ENCODE data around the gene BAAT. TPM values are rescaled to one million over a fixed set of nuclear protein-coding genes. Genes with fewer than 3 reads are reported as not detected.

BAAT gene
- total RNA-seq, 1 experiment from 2014 or later: 0.28 TPM

DNA sequence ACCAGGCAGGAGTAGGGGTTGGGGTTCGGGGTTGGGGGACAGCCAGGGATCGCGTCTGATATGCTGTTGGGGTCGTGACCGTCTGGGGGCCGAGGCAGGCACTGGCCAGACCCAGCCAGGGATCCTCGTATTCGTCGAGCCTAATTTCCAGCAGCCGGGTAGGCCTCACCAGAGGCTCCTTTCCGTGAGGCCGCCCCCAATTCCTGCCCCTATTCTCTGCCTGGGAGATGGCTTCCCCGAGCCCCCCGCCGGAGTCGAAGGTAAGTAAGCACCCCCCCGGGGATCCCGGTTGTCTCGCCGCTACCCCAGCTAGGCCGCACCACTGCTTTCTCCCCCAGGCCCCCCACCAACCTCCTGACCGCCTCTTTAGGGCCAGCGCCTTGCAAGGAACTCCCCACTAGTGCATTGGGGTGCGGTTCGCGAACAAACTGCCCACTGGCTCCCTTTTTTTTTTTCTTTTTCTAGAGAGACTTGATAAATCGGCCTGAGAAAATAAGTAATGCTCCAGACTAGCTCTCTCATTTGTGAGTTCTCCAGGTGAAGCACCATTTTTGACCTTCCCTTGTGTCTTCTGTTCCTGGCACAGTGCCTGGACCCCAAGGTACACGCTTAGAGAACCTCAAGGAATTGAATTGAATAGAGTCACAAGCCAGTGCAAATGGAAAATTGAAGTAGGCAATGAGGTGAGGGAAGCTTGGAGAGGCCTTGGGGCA is 14.3 kb upstream of the BAAT start:
- peak; percentile 20 for DNase-seq (ENCODE audit: low spot score)

DNA sequence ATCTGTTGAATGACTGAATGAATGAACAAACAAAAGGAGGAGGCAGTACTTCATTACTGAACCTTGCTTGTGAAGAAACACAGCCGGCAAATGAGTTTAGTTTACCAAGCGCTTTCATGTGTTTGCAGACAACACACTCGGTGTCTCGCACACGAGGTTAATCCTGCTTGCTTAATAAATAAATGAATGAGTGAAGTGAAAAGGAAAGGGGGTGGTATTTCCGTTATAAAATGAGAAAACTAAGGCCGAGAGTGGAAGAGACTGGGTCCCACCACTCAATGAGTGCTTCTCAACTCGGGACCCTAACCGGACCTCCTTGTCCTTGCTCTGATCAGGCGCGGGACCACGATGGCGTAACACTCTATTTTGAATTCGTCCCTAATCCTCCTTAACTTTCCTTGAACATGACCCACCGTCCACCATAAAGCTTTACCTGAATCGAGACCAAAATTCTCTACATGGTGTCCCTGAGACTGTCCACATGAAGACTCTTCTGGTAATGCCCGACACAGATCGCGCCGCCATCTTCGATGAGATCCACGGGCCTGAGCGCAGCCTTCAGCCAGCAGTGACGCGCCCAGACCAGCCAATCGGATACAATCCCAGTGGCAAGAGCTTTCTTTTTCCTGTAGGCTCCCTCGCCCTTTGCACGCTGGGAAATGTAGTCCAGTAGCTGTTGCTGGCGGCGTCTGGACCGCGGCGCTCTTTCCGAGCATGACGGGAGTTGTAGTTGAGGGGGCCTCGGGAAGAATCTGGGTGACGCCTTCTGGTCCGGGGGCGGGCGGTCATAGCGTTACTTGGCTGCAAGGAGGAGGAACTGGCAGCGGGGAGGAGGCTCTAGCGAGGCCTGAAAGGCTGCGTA is 13.5 kb upstream of the BAAT start, which contains the start of the genes MRPL50 and ZNF189:
TSS of gene MRPL50 (minus strand) at position 551 of the 862 bp plus-strand sequence. CDS start at position 525, 26 bp downstream.
TSS of gene ZNF189 (plus strand) at position 784 of the 862 bp plus-strand sequence. CDS start 306 bp downstream, outside the sequence.
- DNase-seq (ENCODE audit: low spot score): peak; percentile 98

DNA sequence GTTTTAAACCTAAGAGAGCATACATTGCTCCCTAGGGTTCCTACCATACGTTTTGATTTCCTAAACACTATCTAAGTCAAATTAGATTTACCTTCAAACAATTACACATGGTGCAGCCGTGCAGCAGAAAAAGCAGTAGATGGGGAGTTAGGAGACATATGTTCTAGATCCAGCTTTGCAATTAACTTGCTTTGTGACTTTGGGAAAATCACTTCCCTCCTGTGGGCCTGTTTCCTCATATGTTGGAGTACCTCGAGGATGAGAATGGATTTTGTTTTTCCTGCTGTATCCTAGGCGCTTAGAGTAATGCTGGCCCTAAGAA is 12.9 kb upstream of the BAAT start:
- DNase-seq (ENCODE audit: low spot score): no peak

DNA sequence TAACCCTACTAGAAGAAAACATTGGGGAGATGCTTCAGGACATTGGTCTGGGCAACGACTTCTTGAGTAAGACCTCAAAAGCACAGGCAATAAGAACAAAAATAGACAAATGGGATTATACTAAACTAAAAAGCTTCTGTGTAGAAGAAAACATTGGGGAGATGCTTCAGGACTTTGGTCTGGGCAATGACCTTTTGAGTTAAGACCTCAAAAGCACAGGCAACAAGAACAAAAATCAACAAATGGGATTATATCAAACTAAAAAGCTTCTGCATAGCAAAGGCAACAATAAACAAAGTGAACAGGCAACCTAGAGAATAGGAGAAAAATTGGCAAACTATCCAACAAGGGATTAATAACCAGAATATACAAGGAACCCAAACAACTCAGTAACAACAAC is 9.9 kb upstream of the BAAT start:
- DNase-seq (ENCODE audit: low spot score): no peak

- DNase-seq (ENCODE audit: low spot score): no peak
These were observed 8.3 kb upstream of the BAAT start for GRCh38 chr9:101393135-101393534.

DNA sequence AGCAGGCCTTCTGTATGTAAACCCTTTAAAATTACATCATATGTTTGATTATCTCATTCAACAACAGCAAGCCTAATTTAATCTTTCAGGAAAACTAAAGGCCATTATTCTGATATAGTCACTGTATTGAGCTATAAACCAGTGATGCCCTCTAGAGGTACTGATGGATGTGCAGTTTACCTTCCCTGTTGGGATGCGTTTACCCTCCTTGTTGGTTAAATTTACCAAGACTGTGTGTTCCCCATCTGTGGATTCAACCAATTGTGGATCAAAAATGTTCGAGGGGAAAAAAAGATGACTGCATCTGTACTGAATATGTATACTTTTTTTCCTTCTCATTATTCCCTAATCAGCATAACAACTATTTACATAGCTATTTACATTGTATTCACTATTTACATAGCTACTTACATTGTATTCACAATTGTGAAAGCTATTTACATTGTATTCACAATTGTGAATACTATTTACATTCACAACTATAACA is 3.7 kb upstream of the BAAT start:
- peak; percentile 45 for DNase-seq (ENCODE audit: low spot score)

DNA sequence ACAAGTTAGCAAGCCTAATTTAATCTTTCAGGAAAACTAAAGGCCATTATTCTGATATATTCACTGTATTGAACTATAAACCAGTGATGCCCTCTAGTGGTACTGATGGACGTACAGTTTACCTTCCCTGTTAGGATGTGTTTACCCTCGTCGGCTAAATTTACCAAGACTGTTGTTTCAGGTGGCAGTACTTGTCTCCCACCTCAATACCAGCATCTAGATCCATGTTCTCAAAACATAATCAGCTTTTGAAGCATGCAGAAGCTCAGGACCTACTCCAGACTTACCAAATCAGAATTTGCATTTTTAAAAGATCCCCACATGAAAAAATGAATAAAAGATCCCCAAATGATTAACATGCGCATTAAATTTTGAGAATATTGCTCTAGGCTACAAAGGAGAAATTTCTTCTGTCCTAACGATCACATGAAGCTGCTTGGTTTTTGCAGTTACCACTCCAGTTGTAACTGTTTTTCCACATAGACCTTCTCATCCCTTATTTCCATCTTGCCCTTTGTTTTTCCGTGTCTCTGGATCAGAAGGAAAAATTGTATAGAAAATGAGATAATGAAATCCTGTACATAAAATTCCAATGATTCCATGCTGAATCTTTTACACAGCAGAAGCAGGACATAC is 3.2 kb upstream of the BAAT start:
- peak; percentile 74 for DNase-seq (ENCODE audit: low spot score)

- no peak for DNase-seq (ENCODE audit: low spot score)
These were observed 1.4 kb downstream of the BAAT start for GRCh38 chr9:101383361-101383760.

GRCh38 chr9:101381833-101382342 is 2.9 kb downstream of the BAAT start:
- no peak for DNase-seq (ENCODE audit: low spot score)

- DNase-seq (ENCODE audit: low spot score): no peak
These were observed 3.7 kb downstream of the BAAT start for GRCh38 chr9:101381118-101381517.

DNA sequence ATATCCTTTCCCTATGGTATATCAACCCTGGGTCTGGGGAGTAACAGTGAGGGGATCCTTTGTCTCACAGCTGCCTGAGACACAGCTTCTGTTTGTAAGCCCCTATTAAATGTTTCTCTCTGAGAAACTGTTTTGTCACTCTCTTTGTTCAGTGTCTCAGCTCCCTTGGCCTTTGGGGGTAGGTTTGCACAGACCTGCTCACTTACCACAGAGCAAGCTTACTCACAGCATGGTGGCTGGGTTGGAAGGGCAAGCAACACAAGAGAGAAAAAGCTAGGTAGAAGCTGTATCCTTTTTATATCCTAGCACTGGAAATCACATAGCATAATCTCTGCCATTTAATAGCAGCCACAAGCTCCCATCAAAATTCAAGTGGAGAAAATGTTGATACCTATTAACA is 4.5 kb downstream of the BAAT start:
- no peak for DNase-seq (ENCODE audit: low spot score)

GRCh38 chr9:101376111-101376848 is 8.5 kb downstream of the BAAT start:
- no peak for DNase-seq (ENCODE audit: low spot score)

DNA sequence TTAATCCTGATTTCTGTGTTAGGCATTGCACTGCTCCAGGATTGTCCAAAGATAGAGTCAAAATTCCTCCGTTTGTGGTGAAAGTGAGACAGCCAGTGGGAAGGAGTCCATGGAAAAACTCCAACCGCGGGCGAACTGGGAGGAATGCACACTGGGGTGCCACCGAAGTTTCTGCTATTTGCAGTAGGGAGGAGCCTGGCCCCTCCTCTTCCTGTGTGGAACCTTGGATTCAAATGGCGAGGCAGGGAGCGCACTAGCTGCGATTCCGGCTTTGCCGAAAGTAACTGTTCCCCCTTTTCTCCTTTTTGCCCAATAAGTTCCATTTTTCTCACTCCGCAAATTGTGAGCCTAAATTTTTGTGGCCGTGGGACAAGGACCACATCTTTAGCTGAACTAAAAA is 9.3 kb downstream of the BAAT start:
- DNase-seq (ENCODE audit: low spot score): no peak

DNA sequence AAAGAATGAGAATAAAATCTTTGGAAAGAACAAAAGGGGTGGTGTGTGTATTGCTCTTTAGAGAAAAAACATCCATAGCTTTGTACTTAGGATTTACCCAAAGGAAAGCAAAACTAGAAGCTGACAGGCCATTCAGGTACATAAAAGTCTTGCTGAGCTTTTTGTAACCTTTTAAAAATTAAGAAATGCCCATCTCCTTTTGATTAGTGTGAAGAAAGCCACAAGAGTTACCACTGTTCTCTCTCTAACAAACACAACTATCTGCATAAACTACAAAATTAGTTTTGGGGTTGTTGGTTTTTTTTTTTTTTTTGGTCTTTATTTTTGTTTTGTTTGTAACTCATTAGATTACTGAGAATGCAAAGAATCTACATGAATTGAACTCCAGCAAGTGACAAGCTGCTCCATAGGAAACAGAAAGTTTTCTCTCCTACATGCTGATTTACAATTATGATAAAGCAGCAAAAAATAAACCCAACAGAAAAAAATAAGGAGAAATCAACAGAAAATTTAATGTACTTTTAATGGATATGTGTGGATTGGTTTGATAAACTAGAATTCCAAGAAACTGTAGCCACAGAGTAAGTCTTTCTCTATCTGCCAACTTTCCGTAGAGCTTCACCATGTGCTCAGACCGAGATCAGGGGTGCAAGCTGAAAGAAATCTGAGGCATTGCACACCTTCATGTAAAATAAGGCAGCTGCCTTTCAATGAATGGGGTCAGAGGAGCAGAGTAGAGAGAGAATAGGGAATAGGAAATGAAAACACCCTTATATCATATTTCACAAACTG is 12.3 kb downstream of the BAAT start:
- DNase-seq (ENCODE audit: low spot score): no peak

GRCh38 chr9:101371813-101372212 is 13.0 kb downstream of the BAAT start:
- DNase-seq (ENCODE audit: low spot score): no peak

- DNase-seq (ENCODE audit: low spot score): no peak
These were observed 14.8 kb downstream of the BAAT start for GRCh38 chr9:101369884-101370531.

GRCh38 chr9:101369286-101369685 is 15.5 kb downstream of the BAAT start:
- no peak for DNase-seq (ENCODE audit: low spot score)

DNA sequence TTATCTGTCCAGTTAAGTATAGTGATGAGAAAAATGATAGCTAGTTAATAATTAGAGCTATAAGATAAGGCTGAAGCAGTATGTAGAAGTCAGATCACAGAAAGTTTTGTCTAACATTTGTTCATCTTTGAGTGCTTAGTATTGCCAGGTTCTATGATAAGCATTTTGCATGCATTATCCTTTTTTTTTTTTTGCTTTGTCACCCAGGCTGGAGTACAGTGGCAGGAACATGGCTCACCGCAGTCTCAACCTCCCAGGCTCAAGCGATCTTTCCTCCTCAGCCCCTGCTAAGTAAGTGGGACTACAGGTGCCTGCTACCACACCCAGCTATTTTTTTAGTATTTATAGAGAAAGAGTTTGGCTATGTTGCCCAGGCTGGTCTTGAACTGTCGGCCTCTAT is 17.5 kb downstream of the BAAT start:
- no peak for DNase-seq (ENCODE audit: low spot score)

GRCh38 chr9:101366038-101366756 is 18.6 kb downstream of the BAAT start:
- peak; percentile 53 for DNase-seq (ENCODE audit: low spot score)
